ENCODE data around the gene ZNFX1. TPM values are rescaled to one million over a fixed set of nuclear protein-coding genes. Genes with fewer than 3 reads are reported as not detected.
"Not testable (repeated sequence)": the region's sequence is repeated elsewhere in the genome, so short reads cannot be mapped to it uniquely, and the experiment has no call there.

ZNFX1 gene
- total and polyA plus RNA-seq, 7 experiments from 2014 or later, result 34.5 to 83.7 (median 62.2) TPM

- H3K36me3 ChIP-seq (ENCODE audit: control insufficient read depth in 2 of 3, insufficient read depth in 3 of 3, low read length in 3 of 3), result peaks cover 9 to 32% (median 13%) of the 10 kb centered on the region in 3 experiments
- H3K4me1 Mint-ChIP-seq, result peaks cover 14 to 42% (median 26%) of the 10 kb centered on the region in 7 donors
- peaks cover 0 to 2% (median 0%) of the 10 kb centered on the region in 5 donors for H3K27me3 Mint-ChIP-seq
- H3K9me3 ChIP-seq (ENCODE audit: control insufficient read depth in 2 of 3, low read length in 3 of 3), result no peaks in the 10 kb centered on the region
- no peaks in the 10 kb centered on the region for H3K27me3 ChIP-seq (ENCODE audit: control insufficient read depth in 2 of 2, insufficient read depth in 2 of 2, low read length in 2 of 2)
- H3K4me1 ChIP-seq (ENCODE audit: control insufficient read depth in 2 of 2, insufficient read depth in 2 of 2, low read length in 2 of 2), result peaks cover 9 to 11% of the 10 kb centered on the region in 2 donors
- intact Hi-C loops (cut with micrococcal nuclease), result loop anchor here (1.0 to 5.0 kb wide), 5 partner anchors 31 to 717 kb away; partner anchors contain the start of genes CSE1L (in 2 of the 2), STAU1 (in 2 of the 2), ZNFX1 (in 2 of the 2) and ARFGEF2 (in 1 of the 2)
- H3K36me3 Mint-ChIP-seq, result peaks cover 5 to 18% (median 7%) of the 10 kb centered on the region in 5 donors
- H3K27ac Mint-ChIP-seq, result peak within 1 kb of the TSS; percentile 89 to 100 (median 96)
- H3K9me3 Mint-ChIP-seq, result peaks cover 0 to 6% (median 0%) of the 10 kb centered on the region in 11 donors
- DNase-seq, result peak; percentile 90 to 98 (median 98)
- peak within 1 kb of the TSS; percentile 99 for H3K27ac ChIP-seq (ENCODE audit: low read depth, low read length)
- H3K4me3 ChIP-seq (ENCODE audit: low read length), result peak within 1 kb of the TSS; percentile 91
- peak; percentile 92 for ATAC-seq
- ChIA-PET CTCF (interaction anchor here (0.6 to 1.8 kb wide), 6 partner anchors 22 to 175 kb away, joined by 3 to 20 read pairs (median 3); no protein-coding TSS in a partner anchor), POLR2A (interaction anchor here (0.6 to 3.1 kb wide), 9 partner anchors 24 to 90 kb away, joined by 3 to 13 read pairs (median 3); partner anchors contain the start of gene ZNFX1)
- peak within 1 kb of the TSS; percentile 88 to 100 (median 96) for H3K4me3 Mint-ChIP-seq
These were observed 58.5 kb downstream of the ZNFX1 start, which contains the start of gene DDX27 for GRCh38 chr20:49219091-49219923. Gene DDX27, plus strand, starts transcription at chr20:49219416. Its CDS starts 33 bp downstream, at chr20:49219449.

DNA sequence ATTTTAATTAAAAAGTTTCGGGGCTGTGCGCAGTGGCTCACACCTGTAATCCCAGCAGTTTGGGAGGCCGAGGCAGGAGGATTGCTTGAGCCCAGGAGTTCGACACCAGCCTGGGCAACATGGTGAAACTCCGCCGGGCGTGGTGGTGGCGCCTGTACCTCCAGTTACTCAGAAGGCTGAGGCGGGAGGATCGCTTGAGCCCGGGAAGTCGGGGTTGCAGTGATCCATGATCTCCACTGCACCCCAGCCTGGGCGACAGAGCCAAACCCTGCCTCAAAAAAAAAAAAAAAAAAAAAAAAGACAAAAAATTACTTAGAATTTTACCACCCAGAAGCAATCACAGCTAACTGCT is 59.1 kb downstream of the ZNFX1 start:
- ATAC-seq, result not testable (repeated sequence)
- peak overlapping the region; percentile 91 for H3K4me3 ChIP-seq (ENCODE audit: low read length)
- H3K36me3 Mint-ChIP-seq, result peaks cover 4 to 18% (median 5%) of the 10 kb centered on the region in 5 donors

DNA sequence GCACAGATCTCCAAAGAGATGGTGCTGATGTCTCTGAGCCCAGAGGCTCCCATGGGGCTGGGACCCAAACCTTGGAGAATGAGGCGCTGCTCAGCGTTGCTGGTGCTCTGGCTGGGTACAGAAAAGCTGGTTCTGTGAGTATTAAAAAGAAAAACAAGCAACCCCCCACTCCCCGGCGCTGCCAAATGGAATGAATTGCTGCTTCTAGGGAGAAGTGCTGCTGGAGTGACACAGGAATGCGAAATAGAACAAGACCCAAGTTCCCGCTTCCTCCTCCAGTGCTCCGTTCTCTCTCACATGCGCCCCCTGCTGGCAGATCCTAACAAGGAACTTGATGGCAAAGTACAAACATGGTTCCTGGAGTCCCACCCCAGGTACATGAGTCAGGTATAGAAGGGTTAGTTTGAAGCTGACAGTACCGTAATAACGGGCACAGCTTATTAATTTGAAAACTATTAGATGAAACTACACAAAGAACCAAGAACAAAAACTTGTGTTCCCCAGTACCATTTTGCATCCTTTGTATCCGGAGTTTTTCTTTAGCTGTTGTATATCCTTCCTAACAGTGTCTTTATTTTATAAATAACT is 60.8 kb downstream of the ZNFX1 start:
- peak overlapping the region; percentile 37 to 73 (median 56) for H3K4me3 Mint-ChIP-seq
- peak; percentile 77 to 92 (median 85) for DNase-seq
- H3K9me3 Mint-ChIP-seq, result peaks cover 0 to 6% (median 0%) of the 10 kb centered on the region in 11 donors
- peaks cover 0 to 2% (median 0%) of the 10 kb centered on the region in 5 donors for H3K27me3 Mint-ChIP-seq
- H3K36me3 Mint-ChIP-seq, result peaks cover 0 to 11% (median 5%) of the 10 kb centered on the region in 5 donors
- ATAC-seq, result peak; percentile 57
- Histone ChIP-seq H3K36me3 (ENCODE audit: control insufficient read depth in 2 of 3, insufficient read depth in 3 of 3, low read length in 3 of 3) (peaks cover 0 to 15% (median 0%) of the 10 kb centered on the region in 3 experiments), H3K4me3 (ENCODE audit: low read length) (no peak overlapping the region), H3K27ac (ENCODE audit: low read depth, low read length) (no peak overlapping the region), H3K4me1 (ENCODE audit: control insufficient read depth in 2 of 2, insufficient read depth in 2 of 2, low read length in 2 of 2) (peaks cover 9 to 11% of the 10 kb centered on the region in 2 donors), H3K27me3 (ENCODE audit: control insufficient read depth in 2 of 2, insufficient read depth in 2 of 2, low read length in 2 of 2) (no peaks in the 10 kb centered on the region), H3K9me3 (ENCODE audit: control insufficient read depth in 2 of 3, low read length in 3 of 3) (no peaks in the 10 kb centered on the region)
- intact Hi-C loops (cut with micrococcal nuclease), result loop anchor here (1.0 to 5.0 kb wide), 2 partner anchors 84 to 295 kb away; partner anchors contain the start of gene ARFGEF2 (in 1 of the 2)
- peaks cover 14 to 42% (median 26%) of the 10 kb centered on the region in 7 donors for H3K4me1 Mint-ChIP-seq
- ChIA-PET CTCF (interaction anchor here (0.6 to 4.4 kb wide), 16 partner anchors 21 to 465 kb away, joined by 3 to 71 read pairs (median 6); no protein-coding TSS in a partner anchor), POLR2A (interaction anchor here (1.0 to 3.1 kb wide), 6 partner anchors 28 to 171 kb away, joined by 3 to 12 read pairs (median 4); partner anchors contain the start of gene CSE1L)
- H3K27ac Mint-ChIP-seq, result peak overlapping the region in 8 of 9 donors; percentile 62 to 85 (median 76)

More for the DNA sequence above, 59.1 kb downstream of the ZNFX1 start:
- ChIA-PET POLR2A (interaction anchor here (0.6 to 3.1 kb wide), 8 partner anchors 24 to 86 kb away, joined by 3 to 13 read pairs (median 3); partner anchors contain the start of gene ZNFX1), CTCF (interaction anchor here (0.8 to 1.8 kb wide), 4 partner anchors 25 to 174 kb away, joined by 3 to 20 read pairs (median 4); no protein-coding TSS in a partner anchor)
- DNase-seq, result peak in 1 of 9 donors; percentile 14
- Mint-ChIP-seq H3K4me1 (peaks cover 14 to 42% (median 26%) of the 10 kb centered on the region in 7 donors), H3K27ac (peak overlapping the region; percentile 89 to 100 (median 96)), H3K4me3 (peak overlapping the region; percentile 88 to 100 (median 96))
- not testable (repeated sequence) for H3K9me3 ChIP-seq (ENCODE audit: control insufficient read depth in 2 of 3, low read length in 3 of 3); H3K27me3 Mint-ChIP-seq; H3K9me3 Mint-ChIP-seq; H3K27me3 ChIP-seq (ENCODE audit: control insufficient read depth in 2 of 2, insufficient read depth in 2 of 2, low read length in 2 of 2)
- peak overlapping the region; percentile 99 for H3K27ac ChIP-seq (ENCODE audit: low read depth, low read length)
- intact Hi-C loops (cut with micrococcal nuclease), result loop anchor here (1.0 to 5.0 kb wide), 5 partner anchors 30 to 718 kb away; partner anchors contain the start of genes CSE1L (in 2 of the 2), STAU1 (in 2 of the 2), ZNFX1 (in 2 of the 2) and ARFGEF2 (in 1 of the 2)
- H3K36me3 ChIP-seq (ENCODE audit: control insufficient read depth in 2 of 3, insufficient read depth in 3 of 3, low read length in 3 of 3), result peaks cover 9 to 26% (median 9%) of the 10 kb centered on the region in 3 experiments
- H3K4me1 ChIP-seq (ENCODE audit: control insufficient read depth in 2 of 2, insufficient read depth in 2 of 2, low read length in 2 of 2), result peaks cover 9 to 11% of the 10 kb centered on the region in 2 donors

DNA sequence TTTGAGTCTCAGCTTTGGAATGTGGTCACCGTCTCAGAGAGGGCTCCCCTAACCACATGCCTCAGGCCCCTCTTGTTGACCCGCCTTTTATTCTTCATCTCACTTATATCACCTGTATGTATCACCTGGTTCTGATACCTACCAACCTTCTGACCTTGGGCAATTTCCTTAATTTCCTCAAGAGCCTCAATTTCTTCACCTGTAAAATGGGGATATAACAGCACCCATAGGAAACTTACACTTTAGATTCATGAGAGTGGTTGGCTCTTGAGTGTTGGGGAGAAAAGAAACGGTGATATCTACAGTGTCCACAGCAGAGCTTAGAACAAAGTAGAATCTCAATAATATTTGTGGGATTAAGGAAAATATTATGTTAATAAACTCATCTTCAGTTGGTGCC is 62.6 kb downstream of the ZNFX1 start:
- H3K9me3 ChIP-seq (ENCODE audit: control insufficient read depth in 2 of 3, low read length in 3 of 3), result peaks cover 0 to 3% (median 0%) of the 10 kb centered on the region in 3 experiments
- ATAC-seq, result no peak
- DNase-seq, result no peak
- H3K27me3 ChIP-seq (ENCODE audit: control insufficient read depth in 2 of 2, insufficient read depth in 2 of 2, low read length in 2 of 2), result no peaks in the 10 kb centered on the region
- Mint-ChIP-seq H3K27me3 (peaks cover 0 to 4% (median 0%) of the 10 kb centered on the region in 5 donors), H3K36me3 (peaks cover 3 to 8% (median 7%) of the 10 kb centered on the region in 5 donors), H3K4me1 (peaks cover 6 to 24% (median 16%) of the 10 kb centered on the region in 7 donors), H3K4me3 (no peak overlapping the region), H3K27ac (no peak overlapping the region), H3K9me3 (peaks cover 0 to 12% (median 5%) of the 10 kb centered on the region in 11 donors)
- CTCF ChIA-PET, result interaction anchor here (0.8 to 4.4 kb wide), 3 partner anchors 12 to 476 kb away, joined by 3 to 71 read pairs (median 3); no protein-coding TSS in a partner anchor
- H3K4me1 ChIP-seq (ENCODE audit: control insufficient read depth in 2 of 2, insufficient read depth in 2 of 2, low read length in 2 of 2), result peaks cover 3 to 4% of the 10 kb centered on the region in 2 donors
- intact Hi-C loops (cut with micrococcal nuclease), result loop anchor here in 1 of 2 donors (5.0 kb wide), 1 partner anchor 293 kb away; the partner anchor contains the start of gene ARFGEF2
- POLR2A ChIA-PET, result no interaction called here
- H3K4me3 ChIP-seq (ENCODE audit: low read length), result no peak overlapping the region
- peaks cover 0 to 5% (median 0%) of the 10 kb centered on the region in 3 experiments for H3K36me3 ChIP-seq (ENCODE audit: control insufficient read depth in 2 of 3, insufficient read depth in 3 of 3, low read length in 3 of 3)
- no peak overlapping the region for H3K27ac ChIP-seq (ENCODE audit: low read depth, low read length)

DNA sequence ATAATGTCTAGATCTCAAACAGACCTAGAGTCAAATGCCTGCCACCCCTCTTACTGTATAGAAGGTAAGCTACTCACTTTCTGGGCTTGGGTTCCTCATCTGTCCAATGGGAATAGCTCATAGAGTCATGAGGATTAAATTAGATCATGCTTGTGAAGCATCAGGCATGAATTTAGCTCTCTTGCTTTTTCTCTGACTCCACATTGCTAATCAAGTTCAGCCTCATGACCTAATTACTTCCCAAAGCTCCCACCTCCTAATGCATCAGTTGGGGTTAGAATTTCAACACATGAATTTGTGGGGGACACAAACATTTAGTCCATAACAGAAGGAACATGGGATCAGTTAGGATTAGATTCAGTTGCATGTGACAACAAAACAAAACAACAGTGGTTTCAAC is 63.3 kb downstream of the ZNFX1 start:
- peaks cover 0 to 16% (median 7%) of the 10 kb centered on the region in 11 donors for H3K9me3 Mint-ChIP-seq
- CTCF ChIA-PET, result interaction anchor here (0.6 to 4.4 kb wide), 4 partner anchors 11 to 717 kb away, joined by 3 to 71 read pairs (median 3); no protein-coding TSS in a partner anchor
- POLR2A ChIA-PET, result no interaction called here
- peak overlapping the region in 2 of 9 donors; percentile 7 to 40 for H3K27ac Mint-ChIP-seq
- Histone ChIP-seq H3K36me3 (ENCODE audit: control insufficient read depth in 2 of 3, insufficient read depth in 3 of 3, low read length in 3 of 3) (peaks cover 0 to 3% (median 0%) of the 10 kb centered on the region in 3 experiments), H3K4me3 (ENCODE audit: low read length) (no peak overlapping the region), H3K27me3 (ENCODE audit: control insufficient read depth in 2 of 2, insufficient read depth in 2 of 2, low read length in 2 of 2) (no peaks in the 10 kb centered on the region), H3K27ac (ENCODE audit: low read depth, low read length) (no peak overlapping the region), H3K4me1 (ENCODE audit: control insufficient read depth in 2 of 2, insufficient read depth in 2 of 2, low read length in 2 of 2) (no peaks in the 10 kb centered on the region), H3K9me3 (ENCODE audit: control insufficient read depth in 2 of 3, low read length in 3 of 3) (peaks cover 0 to 6% (median 0%) of the 10 kb centered on the region in 3 experiments)
- H3K4me3 Mint-ChIP-seq, result no peak overlapping the region
- DNase-seq (no peak), ATAC-seq (no peak)
- intact Hi-C loops (cut with micrococcal nuclease), result no loop called here
- H3K36me3 Mint-ChIP-seq, result peaks cover 4 to 10% (median 7%) of the 10 kb centered on the region in 5 donors
- H3K27me3 Mint-ChIP-seq, result peaks cover 0 to 4% (median 0%) of the 10 kb centered on the region in 5 donors
- peaks cover 0 to 18% (median 10%) of the 10 kb centered on the region in 7 donors for H3K4me1 Mint-ChIP-seq

All from naive thymus-derived CD4-positive, alpha-beta T cell (primary cell).